PC-9 (cell line): Measurements from ENCODE around the gene AMELX. TPM values are rescaled to one million over a fixed set of nuclear protein-coding genes. Genes with fewer than 3 reads are reported as not detected.

Source experiments
- BruUV-seq: library from RNA; stranded (reverse); fragments of 400-500 nt; replicated peaks from 2 replicates; lab custom pipeline; 2021; lab: Mats Ljungman, UMichigan
- CTCF ChIA-PET: fragments of 300-600 bp; sonication (Branson Sonifier 250); formaldehyde crosslinking; loops from one replicate; lab custom pipeline; 2022; ENCODE audit warnings: antibody characterized with exemption; lab: Charles Lee
- POLR2A ChIA-PET: fragments of 300-600 bp; sonication (Branson Sonifier 250); formaldehyde crosslinking; loops from one replicate; lab custom pipeline; 2022; ENCODE audit warnings: antibody characterized with exemption; ENCODE audit not compliant: unreplicated experiment; lab: Charles Lee
- DNase-seq, 2 experiments: peaks; one replicate each; pipeline versions ENCODE4 v3.0.0 to v3.0.0-alpha.2; 2015 to 2022; ENCODE audit warnings: mixed read lengths in 1 of 2
- H2AFZ ChIP-seq: fragments of 200-600 bp; sonication (generic); 2 replicates; pipeline ENCODE4 v1.8.1; 2017; ENCODE audit warnings: antibody characterized with exemption
- H3F3A ChIP-seq: fragments of 200-600 bp; sonication (generic); 2 replicates; pipeline ENCODE4 v1.8.1; 2017; ENCODE audit warnings: antibody characterized with exemption, mild to moderate bottlenecking, low read depth; ENCODE audit not compliant: insufficient read depth
- H3K27ac ChIP-seq: fragments of 200-600 bp; sonication (generic); 2 replicates; pipeline ENCODE4 v1.6.1; 2016; ENCODE audit warnings: mixed run types
- H3K27me3 ChIP-seq: fragments of 200-600 bp; sonication (generic); 2 replicates; pipeline ENCODE4 v1.6.1; 2016; ENCODE audit warnings: low read depth, mixed run types; ENCODE audit not compliant: insufficient read depth
- H3K36me3 ChIP-seq: fragments of 200-600 bp; sonication (generic); 2 replicates; pipeline ENCODE4 v1.6.1; 2016; ENCODE audit warnings: low read depth, mixed run types
- H3K4me1 ChIP-seq: fragments of 200-600 bp; sonication (generic); replicated peaks from 2 replicates; pipeline ENCODE4 v1.6.1; 2016; ENCODE audit warnings: mixed run types; ENCODE audit not compliant: insufficient read depth
- H3K4me2 ChIP-seq: fragments of 200-600 bp; sonication (generic); 2 replicates; pipeline ENCODE4 v1.6.1; 2017; ENCODE audit warnings: mixed run types
- H3K4me3 ChIP-seq: fragments of 200-600 bp; sonication (generic); 2 replicates; pipeline ENCODE4 v1.6.1; 2016; ENCODE audit warnings: mixed run types
- H3K79me2 ChIP-seq: fragments of 200-600 bp; sonication (generic); 2 replicates; pipeline ENCODE4 v1.6.1; 2017; ENCODE audit warnings: low read depth, mixed run types
- H3K9me2 ChIP-seq: fragments of 200-600 bp; sonication (generic); 2 replicates; pipeline ENCODE4 v1.8.1; 2017; ENCODE audit warnings: mild to moderate bottlenecking; ENCODE audit not compliant: insufficient read depth
- H3K9me3 ChIP-seq: fragments of 200-600 bp; sonication (generic); 2 replicates; pipeline ENCODE4 v1.8.1; 2016; ENCODE audit warnings: low read depth; ENCODE audit not compliant: insufficient read depth
- H4K20me1 ChIP-seq: fragments of 200-600 bp; sonication (generic); 2 replicates; pipeline ENCODE4 v1.8.1; 2017; ENCODE audit not compliant: insufficient read depth
- CTCF ChIP-seq: fragments of 200-600 bp; sonication (generic); conservative IDR thresholded peaks from 2 replicates; pipeline ENCODE4 v1.6.1; 2017; ENCODE audit warnings: mixed run types, antibody characterized with exemption, mild to moderate bottlenecking, moderate library complexity
- EZH2 ChIP-seq: fragments of 200-600 bp; sonication (generic); IDR thresholded peaks from 2 replicates; pipeline ENCODE4 v1.8.0; 2017; ENCODE audit warnings: antibody characterized with exemption, low read depth
- intact Hi-C: fragments of 100-400 bp; cut with micrococcal nuclease; formaldehyde crosslinking; loops from one replicate; pipeline ENCODE4 v1.10.0; 2022; ENCODE audit not compliant: unreplicated experiment
- total RNA-seq: library from RNA; stranded (reverse); gene quantifications from 2 replicates; pipeline ENCODE4 v1.2.3, GENCODE V29; 2021

The AMELX gene
- total RNA-seq, 1 experiment from 2014 or later, result not detected

GRCh38 chrX:11257290-11257689 is 35.9 kb upstream of the AMELX start:
- CTCF ChIA-PET, result no interaction called here
- TF ChIP-seq CTCF (no peak), EZH2 (no peak)
- Histone ChIP-seq H3K27me3 (no peaks in the 10 kb centered on the region), H3F3A (no peaks in the 10 kb centered on the region), H3K4me3 (no peak overlapping the region), H3K9me3 (no peaks in the 10 kb centered on the region), H3K36me3 (no peaks in the 10 kb centered on the region), H2AFZ (no peak overlapping the region), H4K20me1 (no peaks in the 10 kb centered on the region), H3K27ac (no peak overlapping the region), H3K79me2 (no peaks in the 10 kb centered on the region), H3K4me1 (no peaks in the 10 kb centered on the region), H3K4me2 (no peak overlapping the region), H3K9me2 (no peaks in the 10 kb centered on the region)
- DNase-seq, result no peak
- no TSS peak for BruUV-seq
- POLR2A ChIA-PET, result no interaction called here
- intact Hi-C loops, result no loop called here

GRCh38 chrX:11257711-11258110 is 35.5 kb upstream of the AMELX start:
- no peak overlapping the region for H3K4me2 ChIP-seq
- BruUV-seq, result no TSS peak
- H2AFZ ChIP-seq, result no peak overlapping the region
- DNase-seq, result no peak
- no peaks in the 10 kb centered on the region for H3K9me3 ChIP-seq
- no peak overlapping the region for H3K4me3 ChIP-seq
- H3K79me2 ChIP-seq, result no peaks in the 10 kb centered on the region
- H3K9me2 ChIP-seq, result no peaks in the 10 kb centered on the region
- no peaks in the 10 kb centered on the region for H4K20me1 ChIP-seq
- POLR2A ChIA-PET, result no interaction called here
- H3K27ac ChIP-seq, result no peak overlapping the region
- H3K4me1 ChIP-seq, result no peaks in the 10 kb centered on the region
- TF ChIP-seq EZH2, result no peak
- TF ChIP-seq CTCF, result no peak
- intact Hi-C loops, result no loop called here
- no peaks in the 10 kb centered on the region for H3F3A ChIP-seq
- CTCF ChIA-PET, result no interaction called here
- no peaks in the 10 kb centered on the region for H3K36me3 ChIP-seq
- no peaks in the 10 kb centered on the region for H3K27me3 ChIP-seq

GRCh38 chrX:11259437-11259836 is 33.8 kb upstream of the AMELX start:
- BruUV-seq, result no TSS peak
- Histone ChIP-seq H3K4me2 (no peak overlapping the region), H3K79me2 (no peaks in the 10 kb centered on the region), H4K20me1 (no peaks in the 10 kb centered on the region), H3K36me3 (no peaks in the 10 kb centered on the region), H3K27ac (no peak overlapping the region), H3K9me2 (no peaks in the 10 kb centered on the region), H3K4me3 (no peak overlapping the region), H3K4me1 (no peaks in the 10 kb centered on the region), H3F3A (no peaks in the 10 kb centered on the region), H3K9me3 (no peaks in the 10 kb centered on the region), H2AFZ (no peak overlapping the region), H3K27me3 (no peaks in the 10 kb centered on the region)
- POLR2A ChIA-PET, result no interaction called here
- CTCF ChIA-PET, result no interaction called here
- intact Hi-C loops, result no loop called here
- TF ChIP-seq CTCF (no peak), EZH2 (no peak)
- no peak for DNase-seq
